ENCODE results near the gene PRKN. TPM values are rescaled to one million over a fixed set of nuclear protein-coding genes. Genes with fewer than 3 reads are reported as not detected.

The PRKN gene
- total and polyA plus RNA-seq, 2 donors (not counting 3 experiments of a cell fraction or from before 2014, with no cell fraction given) = 0.06 TPM; not detected in 1

DNA sequence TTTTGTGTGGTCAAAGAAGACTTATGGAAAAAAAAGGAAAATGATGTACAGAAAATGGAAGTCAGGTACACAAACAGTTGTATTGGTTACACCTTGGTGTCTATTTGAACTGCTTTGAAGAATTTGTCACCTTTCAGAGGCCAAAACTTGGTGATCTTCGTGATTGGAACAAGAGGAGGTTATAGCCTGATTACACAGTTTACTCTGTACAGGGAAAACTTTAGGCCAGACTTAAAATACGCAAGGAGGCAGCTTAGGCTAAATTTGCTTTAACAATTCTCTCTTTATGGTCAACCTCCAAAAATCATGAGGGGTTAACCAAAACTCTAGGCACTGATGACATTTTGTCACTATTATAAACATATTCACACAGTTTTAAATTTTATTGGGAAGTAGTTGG, 353.7 kb downstream of the PRKN start:
- H3K4me3 ChIP-seq (replicated peaks in 1 of 3; ENCODE audit: insufficient read depth in 1 of 3, low read depth in 1 of 3, low read length in 3 of 3) = no peak overlapping the region
- no peaks in the 10 kb centered on the region for H3K36me3 ChIP-seq (ENCODE audit: control insufficient read depth in 2 of 2, extremely low read depth in 1 of 2, insufficient read depth in 2 of 2, low read length in 2 of 2)
- no peaks in the 10 kb centered on the region for H3K9me1 ChIP-seq (replicated peaks; ENCODE audit: control insufficient read depth, extremely low read depth, insufficient read depth, low read length)
- dilution Hi-C loops (cut with MboI; ENCODE audit: extremely low pct_ligation_motif_present, low sequenced_read_pairs) (no loop called here), intact Hi-C loops (cut with micrococcal nuclease) (no loop called here)
- H3K4me2 ChIP-seq (ENCODE audit: insufficient read depth, low read length) = no peak overlapping the region
- FAIRE-seq = no peak
- TF ChIP-seq FOS (IDR thresholded peaks at IDR 0.05; ENCODE audit: borderline replicate concordance, insufficient read depth, low read length) (no peak), POLR2A (IDR thresholded peaks at IDR 0.05; ENCODE audit: low read depth, low read length) (no peak), MYC (IDR thresholded peaks at IDR 0.05; ENCODE audit: low read depth, low read length) (no peak), POLR2AphosphoS5 (IDR thresholded peaks at IDR 0.05; ENCODE audit: insufficient read depth, low read depth, low read length) (no peak), EZH2 (IDR thresholded peaks at IDR 0.05; ENCODE audit: borderline replicate concordance, low read depth, low read length, severe bottlenecking) (no peak), JUN (IDR thresholded peaks at IDR 0.05; ENCODE audit: borderline replicate concordance, insufficient read depth, insufficient read length, low read depth) (no peak), GATA2 (IDR thresholded peaks at IDR 0.05; ENCODE audit: insufficient read depth, insufficient read length, low read depth, low read length) (no peak)
- TF ChIP-seq, protein P1, sequence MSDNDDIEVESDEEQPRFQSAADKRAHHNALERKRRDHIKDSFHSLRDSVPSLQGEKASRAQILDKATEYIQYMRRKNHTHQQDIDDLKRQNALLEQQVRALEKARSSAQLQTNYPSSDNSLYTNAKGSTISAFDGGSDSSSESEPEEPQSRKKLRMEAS (IDR thresholded peaks at IDR 0.05; ENCODE audit: insufficient read depth, insufficient read length) = no peak
- TF ChIP-seq, protein P2, sequence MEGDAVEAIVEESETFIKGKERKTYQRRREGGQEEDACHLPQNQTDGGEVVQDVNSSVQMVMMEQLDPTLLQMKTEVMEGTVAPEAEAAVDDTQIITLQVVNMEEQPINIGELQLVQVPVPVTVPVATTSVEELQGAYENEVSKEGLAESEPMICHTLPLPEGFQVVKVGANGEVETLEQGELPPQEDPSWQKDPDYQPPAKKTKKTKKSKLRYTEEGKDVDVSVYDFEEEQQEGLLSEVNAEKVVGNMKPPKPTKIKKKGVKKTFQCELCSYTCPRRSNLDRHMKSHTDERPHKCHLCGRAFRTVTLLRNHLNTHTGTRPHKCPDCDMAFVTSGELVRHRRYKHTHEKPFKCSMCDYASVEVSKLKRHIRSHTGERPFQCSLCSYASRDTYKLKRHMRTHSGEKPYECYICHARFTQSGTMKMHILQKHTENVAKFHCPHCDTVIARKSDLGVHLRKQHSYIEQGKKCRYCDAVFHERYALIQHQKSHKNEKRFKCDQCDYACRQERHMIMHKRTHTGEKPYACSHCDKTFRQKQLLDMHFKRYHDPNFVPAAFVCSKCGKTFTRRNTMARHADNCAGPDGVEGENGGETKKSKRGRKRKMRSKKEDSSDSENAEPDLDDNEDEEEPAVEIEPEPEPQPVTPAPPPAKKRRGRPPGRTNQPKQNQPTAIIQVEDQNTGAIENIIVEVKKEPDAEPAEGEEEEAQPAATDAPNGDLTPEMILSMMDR (IDR thresholded peaks at IDR 0.05; ENCODE audit: extremely low read depth in 1 of 2, insufficient read depth in 1 of 2, low read depth in 1 of 2, low read length in 2 of 2) = no peak
- no peaks in the 10 kb centered on the region for H3K79me2 ChIP-seq (ENCODE audit: control insufficient read depth, insufficient read depth, low read length)
- BruUV-seq (replicated peaks) = no TSS peak
- H4K20me1 ChIP-seq (replicated peaks; ENCODE audit: control insufficient read depth, extremely low read depth, insufficient read depth, low read length) = no peaks in the 10 kb centered on the region
- no peaks in the 10 kb centered on the region for H3K9me3 ChIP-seq (replicated peaks; ENCODE audit: control insufficient read depth, insufficient read depth, low read length)
- no peaks in the 10 kb centered on the region for H3K27me3 ChIP-seq (ENCODE audit: control insufficient read depth in 2 of 2, insufficient read depth in 2 of 2, low read length in 2 of 2)
- H3K9ac ChIP-seq (replicated peaks; ENCODE audit: extremely low read depth, insufficient read depth, low read length) = no peak overlapping the region
- H2AFZ ChIP-seq (ENCODE audit: low read depth, low read length) = no peak overlapping the region
- no peaks in the 10 kb centered on the region for H3K4me1 ChIP-seq (ENCODE audit: control insufficient read depth, extremely low read depth, insufficient read depth, low read length)
- no peak for DNase-seq (ENCODE audit: low read depth, low spot score)
- CTCF ChIA-PET = no interaction called here
- POLR2A ChIA-PET = no interaction called here
- no peak overlapping the region for H3K27ac ChIP-seq (ENCODE audit: insufficient read depth, low read depth, low read length)

All from endothelial cell of umbilical vein (primary cell).